Adipocyte (in vitro differentiated cells): ENCODE data around the gene TPSAB1.
"Not testable (repeated sequence)": the region's sequence is repeated elsewhere in the genome, so short reads cannot be mapped to it uniquely, and the experiment has no call there.

Experiments
- DNase-seq: peaks from one replicate; pipeline ENCODE4 v3.0.0-alpha.2; 2015; ENCODE audit warnings: low read depth
- H3K27me3 ChIP-seq: replicated peaks from 2 replicates; pipeline ENCODE4 v1.7.0; 2013; ENCODE audit warnings: mild to moderate bottlenecking, low read length, moderate library complexity; ENCODE audit not compliant: control insufficient read depth, insufficient read depth
- H3K36me3 ChIP-seq: 2 replicates; pipeline ENCODE4 v1.7.0; 2013; ENCODE audit warnings: low read length, mild to moderate bottlenecking, moderate library complexity; ENCODE audit not compliant: control insufficient read depth, insufficient read depth, severe bottlenecking
- H3K4me1 ChIP-seq: 2 replicates; pipeline ENCODE4 v1.7.0; 2013; ENCODE audit warnings: mild to moderate bottlenecking, low read length, moderate library complexity; ENCODE audit not compliant: control insufficient read depth, insufficient read depth
- H3K4me3 ChIP-seq: 2 replicates; pipeline ENCODE4 v1.7.0; 2013; ENCODE audit warnings: mild to moderate bottlenecking, low read length, moderate library complexity
- H3K9ac ChIP-seq: 2 replicates; pipeline ENCODE4 v1.7.0; 2013; ENCODE audit warnings: mild to moderate bottlenecking, low read length, moderate library complexity
- H3K9me3 ChIP-seq: 2 replicates; pipeline ENCODE4 v1.7.0; 2013; ENCODE audit warnings: mild to moderate bottlenecking, low read length, moderate library complexity; ENCODE audit not compliant: control insufficient read depth

Gene TPSAB1

DNA sequence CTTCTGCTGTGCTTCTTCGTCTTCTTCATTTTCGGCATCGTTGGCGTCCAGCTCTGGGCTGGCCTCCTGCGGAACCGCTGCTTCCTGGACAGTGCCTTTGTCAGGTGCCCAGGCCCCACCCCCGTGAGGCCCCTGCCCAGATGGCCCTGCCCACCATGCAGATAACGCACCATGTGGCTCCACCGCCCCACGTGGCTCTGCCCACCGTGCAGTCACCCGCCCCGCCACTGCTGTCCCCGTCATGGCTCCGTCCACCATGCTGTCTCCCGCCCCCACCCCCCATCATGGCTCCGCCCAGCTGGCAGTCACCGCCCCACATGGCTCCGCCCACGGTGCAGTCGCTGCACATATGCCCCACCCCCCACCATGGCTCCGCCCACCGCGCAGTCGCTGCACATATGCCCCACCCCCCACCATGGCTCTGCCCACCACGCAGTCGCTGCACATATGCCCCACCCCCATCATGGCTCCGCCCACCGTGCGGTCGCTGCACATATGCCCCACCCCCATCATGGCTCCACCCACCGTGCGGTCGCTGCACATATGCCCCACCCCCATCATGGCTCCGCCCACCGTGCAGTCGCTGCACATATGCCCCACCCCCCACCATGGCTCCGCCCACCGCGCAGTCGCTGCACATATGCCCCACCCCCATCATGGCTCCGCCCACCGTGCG lies 41.7 kb upstream of the TPSAB1 start:
- not testable (repeated sequence) for H3K4me3 ChIP-seq, H3K27me3 ChIP-seq, H3K9me3 ChIP-seq, H3K36me3 ChIP-seq, DNase-seq, H3K9ac ChIP-seq, H3K4me1 ChIP-seq

DNA sequence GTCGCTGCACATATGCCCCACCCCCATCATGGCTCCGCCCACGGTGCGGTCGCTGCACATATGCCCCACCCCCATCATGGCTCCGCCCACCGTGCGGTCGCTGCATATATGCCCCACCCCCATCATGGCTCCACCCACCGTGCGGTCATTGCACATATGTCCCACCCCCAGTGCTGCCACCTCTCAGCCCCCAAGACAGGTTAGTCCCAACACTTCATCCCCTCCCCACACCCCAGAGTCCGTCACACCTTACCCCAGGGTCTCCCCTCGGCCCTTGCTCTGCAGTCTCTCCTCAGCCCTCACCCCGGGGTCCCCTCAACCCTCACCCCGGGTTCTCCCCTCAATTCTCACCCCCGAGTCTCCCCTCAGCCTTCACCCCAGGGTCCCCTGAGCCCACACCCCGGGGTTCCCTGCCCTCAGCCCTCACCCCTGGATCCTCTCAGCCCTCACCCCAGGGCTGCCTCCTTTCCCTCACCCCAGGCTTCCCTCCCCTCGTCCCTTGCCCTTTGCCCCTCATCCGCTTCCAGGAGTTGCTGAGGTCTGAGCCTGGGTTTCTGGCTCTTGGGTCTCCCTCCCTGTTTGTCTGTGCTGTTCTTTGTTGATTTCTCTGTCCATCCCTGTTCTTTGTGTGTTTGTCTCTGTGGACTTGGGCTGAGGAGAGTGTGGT lies 41.0 kb upstream of the TPSAB1 start:
- no peaks in the 10 kb centered on the region for H3K36me3 ChIP-seq
- no peak overlapping the region for H3K9ac ChIP-seq
- no peaks in the 10 kb centered on the region for H3K4me1 ChIP-seq
- DNase-seq: no peak
- H3K27me3 ChIP-seq: peaks cover 7% of the 10 kb centered on the region
- H3K9me3 ChIP-seq: no peaks in the 10 kb centered on the region
- H3K4me3 ChIP-seq: no peak overlapping the region

DNA sequence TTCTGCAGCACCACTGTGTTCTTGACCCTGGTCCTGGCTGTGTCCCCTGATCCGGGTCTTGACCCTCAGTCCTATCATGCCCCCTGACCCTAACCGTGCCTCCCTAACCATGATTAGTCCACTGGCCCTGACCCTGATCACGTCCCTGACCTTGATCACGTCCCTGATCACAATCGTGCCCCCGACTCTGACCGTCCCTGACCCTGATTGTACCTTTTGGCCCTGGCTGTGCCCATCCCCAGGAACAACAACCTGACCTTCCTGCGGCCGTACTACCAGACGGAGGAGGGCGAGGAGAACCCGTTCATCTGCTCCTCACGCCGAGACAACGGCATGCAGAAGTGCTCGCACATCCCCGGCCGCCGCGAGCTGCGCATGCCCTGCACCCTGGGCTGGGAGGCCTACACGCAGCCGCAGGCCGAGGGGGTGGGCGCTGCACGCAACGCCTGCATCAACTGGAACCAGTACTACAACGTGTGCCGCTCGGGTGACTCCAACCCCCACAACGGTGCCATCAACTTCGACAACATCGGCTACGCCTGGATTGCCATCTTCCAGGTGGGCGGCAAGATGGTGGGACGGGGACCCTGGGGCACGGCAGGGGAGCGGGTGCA lies 40.4 kb upstream of the TPSAB1 start:
- Histone ChIP-seq H3K36me3 (no peaks in the 10 kb centered on the region), H3K4me3 (no peak overlapping the region), H3K9me3 (no peaks in the 10 kb centered on the region), H3K9ac (no peak overlapping the region), H3K4me1 (no peaks in the 10 kb centered on the region), H3K27me3 (peaks cover 7% of the 10 kb centered on the region)
- no peak for DNase-seq

DNA sequence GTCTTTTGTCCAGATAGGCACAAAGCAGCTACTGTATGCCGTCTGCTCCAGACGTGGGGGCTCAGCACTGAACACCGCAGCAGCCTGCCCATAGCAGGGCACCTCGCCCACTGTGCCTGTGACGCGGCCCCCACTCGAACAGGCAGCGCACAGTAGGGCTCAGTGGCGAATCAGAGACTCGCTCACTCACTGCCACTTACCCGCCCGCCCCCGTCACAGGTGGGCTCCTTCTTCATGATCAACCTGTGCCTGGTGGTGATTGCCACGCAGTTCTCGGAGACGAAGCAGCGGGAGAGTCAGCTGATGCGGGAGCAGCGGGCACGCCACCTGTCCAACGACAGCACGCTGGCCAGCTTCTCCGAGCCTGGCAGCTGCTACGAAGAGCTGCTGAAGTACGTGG lies 39.1 kb upstream of the TPSAB1 start:
- Histone ChIP-seq H3K9ac (no peak overlapping the region), H3K4me1 (no peaks in the 10 kb centered on the region), H3K27me3 (peaks cover 5% of the 10 kb centered on the region), H3K4me3 (no peak overlapping the region), H3K36me3 (no peaks in the 10 kb centered on the region), H3K9me3 (no peaks in the 10 kb centered on the region)
- no peak for DNase-seq

DNA sequence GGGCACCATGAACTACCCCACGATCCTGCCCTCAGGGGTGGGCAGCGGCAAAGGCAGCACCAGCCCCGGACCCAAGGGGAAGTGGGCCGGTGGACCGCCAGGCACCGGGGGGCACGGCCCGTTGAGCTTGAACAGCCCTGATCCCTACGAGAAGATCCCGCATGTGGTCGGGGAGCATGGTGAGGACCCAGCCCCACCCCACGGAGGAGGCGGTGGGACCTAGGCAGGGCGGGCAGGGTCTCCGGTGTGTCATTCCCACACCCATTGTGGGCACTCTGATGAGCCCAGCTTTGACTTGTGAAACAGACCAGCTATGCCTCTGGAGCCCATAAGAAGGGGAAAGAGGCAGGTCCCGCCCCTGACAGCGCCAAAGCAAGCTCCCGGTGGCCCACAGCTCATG lies 38.2 kb upstream of the TPSAB1 start:
- Histone ChIP-seq H3K4me1 (no peaks in the 10 kb centered on the region), H3K9ac (no peak overlapping the region), H3K36me3 (no peaks in the 10 kb centered on the region), H3K27me3 (peaks cover 3% of the 10 kb centered on the region), H3K9me3 (no peaks in the 10 kb centered on the region), H3K4me3 (no peak overlapping the region)
- DNase-seq: no peak

DNA sequence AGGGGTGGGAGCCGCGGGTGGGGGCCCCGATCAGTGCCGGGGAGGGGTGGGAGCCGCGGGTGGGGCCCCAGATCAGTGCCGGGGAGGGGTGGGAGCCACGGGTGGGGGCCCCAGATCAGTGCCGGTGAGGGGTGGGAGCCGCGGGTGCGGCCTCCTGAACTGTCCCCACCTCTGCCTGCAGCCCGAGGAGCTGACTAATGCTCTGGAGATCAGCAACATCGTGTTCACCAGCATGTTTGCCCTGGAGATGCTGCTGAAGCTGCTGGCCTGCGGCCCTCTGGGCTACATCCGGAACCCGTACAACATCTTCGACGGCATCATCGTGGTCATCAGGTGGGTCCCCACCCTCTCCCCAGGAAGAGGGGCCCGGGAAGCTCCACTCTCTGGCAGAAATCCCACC lies 35.6 kb upstream of the TPSAB1 start:
- Histone ChIP-seq H3K36me3 (no peaks in the 10 kb centered on the region), H3K4me3 (no peak overlapping the region), H3K9ac (no peak overlapping the region), H3K27me3 (peaks cover 3% of the 10 kb centered on the region), H3K9me3 (no peaks in the 10 kb centered on the region), H3K4me1 (no peaks in the 10 kb centered on the region)
- DNase-seq: no peak

DNA sequence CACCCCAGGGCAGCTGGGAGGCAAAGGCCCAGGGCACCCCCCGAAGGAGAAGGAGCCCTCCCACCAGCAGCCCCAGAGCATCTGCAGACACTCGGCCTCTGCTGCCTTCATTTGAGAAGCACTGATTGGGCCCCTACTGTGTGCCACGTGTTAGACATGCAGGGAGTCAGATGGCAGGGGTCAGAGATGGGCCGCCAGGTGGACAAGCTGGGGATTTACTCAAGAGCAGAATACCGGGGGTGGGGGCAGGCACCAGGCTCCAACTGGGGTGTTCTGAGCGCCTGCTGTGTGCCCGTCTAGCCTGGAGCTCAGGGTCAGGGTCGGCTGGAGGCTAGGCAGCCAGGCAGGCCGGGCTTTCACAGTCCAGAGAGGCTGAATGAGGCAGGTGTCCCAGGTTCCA lies 34.2 kb upstream of the TPSAB1 start:
- no peaks in the 10 kb centered on the region for H3K9me3 ChIP-seq
- DNase-seq: no peak
- H3K4me1 ChIP-seq: no peaks in the 10 kb centered on the region
- H3K36me3 ChIP-seq: no peaks in the 10 kb centered on the region
- peaks cover 3% of the 10 kb centered on the region for H3K27me3 ChIP-seq
- no peak overlapping the region for H3K4me3 ChIP-seq
- H3K9ac ChIP-seq: no peak overlapping the region

DNA sequence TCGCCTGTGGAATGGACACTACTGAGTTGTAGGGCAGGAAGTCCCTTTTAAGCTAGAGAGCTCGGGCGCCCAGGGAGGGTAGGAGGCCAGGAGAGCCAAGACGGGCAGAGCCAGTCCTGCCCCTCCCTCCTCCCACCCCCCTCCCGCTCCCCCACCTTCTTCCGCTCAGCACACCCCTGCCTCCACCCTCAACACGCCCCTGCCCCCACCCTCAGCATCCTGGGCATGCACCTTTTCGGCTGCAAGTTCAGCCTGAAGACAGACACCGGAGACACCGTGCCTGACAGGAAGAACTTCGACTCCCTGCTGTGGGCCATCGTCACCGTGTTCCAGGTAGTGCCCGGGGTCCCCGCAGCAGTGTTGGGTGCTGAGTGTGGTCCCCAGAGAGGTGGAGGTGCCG lies 33.7 kb upstream of the TPSAB1 start:
- Histone ChIP-seq H3K27me3 (peaks cover 3% of the 10 kb centered on the region), H3K4me3 (no peak overlapping the region), H3K4me1 (no peaks in the 10 kb centered on the region), H3K9me3 (no peaks in the 10 kb centered on the region), H3K9ac (no peak overlapping the region), H3K36me3 (no peaks in the 10 kb centered on the region)
- DNase-seq: no peak

DNA sequence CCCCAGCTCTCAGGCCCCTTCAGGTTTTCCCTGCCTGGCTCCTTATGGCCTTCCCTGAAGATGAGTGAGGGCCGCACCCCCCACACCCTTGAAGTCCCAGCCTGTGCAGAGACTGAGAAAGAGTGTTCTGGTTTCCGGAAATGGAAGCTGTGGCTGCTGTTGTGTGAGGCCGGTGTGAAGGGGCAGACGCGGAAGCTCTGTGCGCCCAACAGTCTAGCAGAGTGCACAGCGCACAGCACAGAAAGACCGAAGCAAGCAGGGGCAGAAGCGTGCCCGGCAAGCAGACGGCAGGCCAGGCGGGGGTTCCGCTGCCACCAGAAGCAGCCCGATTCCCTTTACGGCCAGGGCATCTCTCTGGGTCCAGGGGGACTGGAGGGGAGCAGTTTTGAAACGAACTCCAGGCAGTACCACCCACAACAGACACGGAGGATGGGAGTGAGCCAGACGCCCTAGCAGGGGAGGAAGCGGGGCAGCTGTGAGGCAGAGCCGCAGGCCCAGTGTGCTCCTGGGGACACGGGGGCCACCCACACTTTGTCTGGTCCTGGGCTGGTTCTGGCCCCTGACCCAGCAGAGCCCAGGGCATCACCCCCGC lies 32.2 kb upstream of the TPSAB1 start:
- no peaks in the 10 kb centered on the region for H3K4me1 ChIP-seq

DNA sequence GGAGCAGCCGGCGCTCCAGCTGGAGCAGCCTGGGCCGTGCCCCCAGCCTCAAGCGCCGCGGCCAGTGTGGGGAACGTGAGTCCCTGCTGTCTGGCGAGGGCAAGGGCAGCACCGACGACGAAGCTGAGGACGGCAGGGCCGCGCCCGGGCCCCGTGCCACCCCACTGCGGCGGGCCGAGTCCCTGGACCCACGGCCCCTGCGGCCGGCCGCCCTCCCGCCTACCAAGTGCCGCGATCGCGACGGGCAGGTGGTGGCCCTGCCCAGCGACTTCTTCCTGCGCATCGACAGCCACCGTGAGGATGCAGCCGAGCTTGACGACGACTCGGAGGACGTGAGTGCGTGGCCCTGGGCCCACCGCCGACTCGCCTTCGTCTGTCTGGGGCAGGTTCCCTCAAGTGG lies 31.4 kb upstream of the TPSAB1 start:
- no peaks in the 10 kb centered on the region for H3K27me3 ChIP-seq
- no peaks in the 10 kb centered on the region for H3K9me3 ChIP-seq
- no peaks in the 10 kb centered on the region for H3K4me1 ChIP-seq
- DNase-seq: no peak
- no peak overlapping the region for H3K4me3 ChIP-seq
- H3K36me3 ChIP-seq: no peaks in the 10 kb centered on the region
- H3K9ac ChIP-seq: no peak overlapping the region

More for the DNA sequence above, 32.2 kb upstream of the TPSAB1 start:
- Histone ChIP-seq H3K9ac (no peak overlapping the region), H3K27me3 (peaks cover under 1% of the 10 kb centered on the region), H3K36me3 (no peaks in the 10 kb centered on the region), H3K9me3 (no peaks in the 10 kb centered on the region), H3K4me3 (no peak overlapping the region)
- no peak for DNase-seq

DNA sequence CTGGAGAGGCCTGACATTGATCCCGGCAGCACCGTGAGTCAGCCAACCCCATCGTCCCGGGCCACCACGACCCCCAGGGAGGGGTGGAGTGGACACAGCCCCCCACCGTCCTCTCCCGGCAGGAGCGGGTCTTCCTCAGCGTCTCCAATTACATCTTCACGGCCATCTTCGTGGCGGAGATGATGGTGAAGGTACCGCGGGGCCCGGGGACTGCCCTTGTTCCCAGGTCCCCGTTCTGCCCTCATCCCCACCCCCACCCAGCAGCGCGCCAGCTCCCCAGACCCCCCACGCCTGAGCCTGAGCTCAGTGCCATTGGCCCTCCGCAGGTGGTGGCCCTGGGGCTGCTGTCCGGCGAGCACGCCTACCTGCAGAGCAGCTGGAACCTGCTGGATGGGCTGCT lies 30.0 kb upstream of the TPSAB1 start:
- Histone ChIP-seq H3K4me3 (no peak overlapping the region), H3K36me3 (no peaks in the 10 kb centered on the region), H3K9me3 (no peaks in the 10 kb centered on the region), H3K4me1 (no peaks in the 10 kb centered on the region), H3K27me3 (no peaks in the 10 kb centered on the region), H3K9ac (no peak overlapping the region)
- DNase-seq: no peak
